GM20000 (cell line): ENCODE results near the gene OR6K2.

ENCODE experiments used
- DNase-seq: peaks from one replicate; pipeline ENCODE4 v3.0.0; 2012; ENCODE audit warnings: low spot score
- CTCF ChIP-seq: IDR thresholded peaks from 2 replicates; pipeline ENCODE4 v1.5.1; 2012; ENCODE audit warnings: mild to moderate bottlenecking, control low read depth; ENCODE audit errors: extremely low read depth, missing control alignments

The OR6K2 gene

GRCh38 chr1:158700552-158700951 is at the start of gene OR6K2:
Gene OR6K2 (minus strand): TSS chr1:158700652. CDS start chr1:158700652, 0 bp downstream.
- no peak for TF ChIP-seq CTCF
- no peak for DNase-seq

GRCh38 chr1:158735848-158736247 is 35.4 kb upstream of the OR6K2 start:
- no peak for TF ChIP-seq CTCF

GRCh38 chr1:158732524-158732923 is 32.1 kb upstream of the OR6K2 start:
- no peak for TF ChIP-seq CTCF
- no peak for DNase-seq

More at GRCh38 chr1:158735848-158736247, 35.4 kb upstream of the OR6K2 start:
- DNase-seq = no peak

- no peak for DNase-seq
- TF ChIP-seq CTCF = no peak
These were observed 31.3 kb upstream of the OR6K2 start for GRCh38 chr1:158731707-158732106.

GRCh38 chr1:158730453-158730852 is 30.0 kb upstream of the OR6K2 start:
- DNase-seq = no peak
- no peak for TF ChIP-seq CTCF

- no peak for TF ChIP-seq CTCF
- no peak for DNase-seq
These were observed 28.2 kb upstream of the OR6K2 start for GRCh38 chr1:158728510-158729225.

- no peak for TF ChIP-seq CTCF
- no peak for DNase-seq
These were observed 24.0 kb upstream of the OR6K2 start for GRCh38 chr1:158724442-158724841.
